Right atrium auricular region (tissue), 2 donors: ENCODE data around the gene HILPDA. TPM values are rescaled to one million over a fixed set of nuclear protein-coding genes. Genes with fewer than 3 reads are reported as not detected.

Experiments
- DNase-seq: peaks from one replicate; pipeline ENCODE4 v3.0.0-alpha.2; 2019; ENCODE audit warnings: low spot score
- H3K27ac ChIP-seq, 2 donors: fragments of 200-600 bp; sonication (generic); 1 replicate in 1 of 2; 2 replicates in 1 of 2; pipeline ENCODE4 v1.5.1; 2016 to 2019
- H3K27me3 ChIP-seq, 2 donors: fragments of 200-600 bp; sonication (generic); one replicate each; pipeline versions ENCODE4 v1.5.1 to v1.6.0; 2017 to 2019
- H3K36me3 ChIP-seq: fragments of 200-600 bp; sonication (generic); one replicate; pipeline ENCODE4 v1.5.1; 2016
- H3K4me1 ChIP-seq, 2 donors: fragments of 200-600 bp; sonication (generic); one replicate each; pipeline versions ENCODE4 v1.5.1 to v1.6.0; 2017 to 2019
- H3K4me3 ChIP-seq, 2 donors: fragments of 200-600 bp; sonication (generic); 1 replicate in 1 of 2; 2 replicates in 1 of 2; pipeline ENCODE4 v1.5.1; 2017 to 2019; ENCODE audit warnings: mild to moderate bottlenecking in 1 of 2, moderate library complexity in 1 of 2
- H3K9me3 ChIP-seq, 2 donors: fragments of 200-600 bp; sonication (generic); one replicate each; pipeline ENCODE4 v1.5.1; 2019
- total RNA-seq, 2 donors: library from RNA; depleted of rRNA; stranded (reverse); fragments of >200 nt; gene quantifications; one replicate each; pipeline ENCODE4 v1.1.0, GENCODE V29; 2016
- TF ChIP-seq, protein P1 (sequence below), 2 donors: fragments of 200-600 bp; sonication (generic); IDR thresholded peaks; one replicate each; pipeline ENCODE4 v1.5.1; 2019; ENCODE audit warnings: antibody characterized with exemption in 2 of 2

Gene HILPDA
- total RNA-seq, 2 donors from 2014 or later, result 4.2 to 7.4 TPM

DNA sequence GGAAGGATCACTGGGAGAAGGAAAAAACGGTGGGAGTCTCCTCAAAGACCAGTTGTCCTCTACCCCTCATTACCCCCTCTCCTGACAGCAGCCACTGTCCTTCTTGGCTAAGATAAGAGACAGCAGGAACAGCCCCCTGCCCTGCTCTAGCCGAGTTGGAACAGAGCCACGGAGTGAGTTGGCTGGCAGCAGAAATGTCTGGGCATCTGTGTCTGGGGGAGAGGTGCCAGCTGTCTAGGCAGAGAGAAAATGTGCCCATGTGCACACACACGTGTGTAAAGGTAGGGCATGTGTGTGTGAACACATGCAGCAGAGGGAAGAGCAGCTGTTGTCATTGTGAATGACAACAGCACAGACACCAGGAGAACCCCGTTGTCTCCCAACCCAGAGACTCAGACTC, 9.4 kb upstream of the HILPDA start:
- TF ChIP-seq, protein P1, sequence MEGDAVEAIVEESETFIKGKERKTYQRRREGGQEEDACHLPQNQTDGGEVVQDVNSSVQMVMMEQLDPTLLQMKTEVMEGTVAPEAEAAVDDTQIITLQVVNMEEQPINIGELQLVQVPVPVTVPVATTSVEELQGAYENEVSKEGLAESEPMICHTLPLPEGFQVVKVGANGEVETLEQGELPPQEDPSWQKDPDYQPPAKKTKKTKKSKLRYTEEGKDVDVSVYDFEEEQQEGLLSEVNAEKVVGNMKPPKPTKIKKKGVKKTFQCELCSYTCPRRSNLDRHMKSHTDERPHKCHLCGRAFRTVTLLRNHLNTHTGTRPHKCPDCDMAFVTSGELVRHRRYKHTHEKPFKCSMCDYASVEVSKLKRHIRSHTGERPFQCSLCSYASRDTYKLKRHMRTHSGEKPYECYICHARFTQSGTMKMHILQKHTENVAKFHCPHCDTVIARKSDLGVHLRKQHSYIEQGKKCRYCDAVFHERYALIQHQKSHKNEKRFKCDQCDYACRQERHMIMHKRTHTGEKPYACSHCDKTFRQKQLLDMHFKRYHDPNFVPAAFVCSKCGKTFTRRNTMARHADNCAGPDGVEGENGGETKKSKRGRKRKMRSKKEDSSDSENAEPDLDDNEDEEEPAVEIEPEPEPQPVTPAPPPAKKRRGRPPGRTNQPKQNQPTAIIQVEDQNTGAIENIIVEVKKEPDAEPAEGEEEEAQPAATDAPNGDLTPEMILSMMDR (IDR thresholded peaks at IDR 0.05), result no peak
- DNase-seq, result no peak
- Histone ChIP-seq H3K4me1 (no peaks in the 10 kb centered on the region), H3K9me3 (no peaks in the 10 kb centered on the region), H3K27me3 (no peaks in the 10 kb centered on the region), H3K4me3 (no peak overlapping the region), H3K27ac (peak overlapping the region in 1 of 2 donors; percentile 37), H3K36me3 (no peaks in the 10 kb centered on the region)

- Histone ChIP-seq H3K4me3 (no peak overlapping the region), H3K9me3 (no peaks in the 10 kb centered on the region), H3K36me3 (no peaks in the 10 kb centered on the region), H3K27me3 (no peaks in the 10 kb centered on the region), H3K27ac (no peak overlapping the region), H3K4me1 (no peaks in the 10 kb centered on the region)
- TF ChIP-seq, protein P1 (IDR thresholded peaks at IDR 0.05), result no peak
- DNase-seq, result no peak
These were observed 7.6 kb upstream of the HILPDA start for GRCh38 chr7:128447941-128448564.

DNA sequence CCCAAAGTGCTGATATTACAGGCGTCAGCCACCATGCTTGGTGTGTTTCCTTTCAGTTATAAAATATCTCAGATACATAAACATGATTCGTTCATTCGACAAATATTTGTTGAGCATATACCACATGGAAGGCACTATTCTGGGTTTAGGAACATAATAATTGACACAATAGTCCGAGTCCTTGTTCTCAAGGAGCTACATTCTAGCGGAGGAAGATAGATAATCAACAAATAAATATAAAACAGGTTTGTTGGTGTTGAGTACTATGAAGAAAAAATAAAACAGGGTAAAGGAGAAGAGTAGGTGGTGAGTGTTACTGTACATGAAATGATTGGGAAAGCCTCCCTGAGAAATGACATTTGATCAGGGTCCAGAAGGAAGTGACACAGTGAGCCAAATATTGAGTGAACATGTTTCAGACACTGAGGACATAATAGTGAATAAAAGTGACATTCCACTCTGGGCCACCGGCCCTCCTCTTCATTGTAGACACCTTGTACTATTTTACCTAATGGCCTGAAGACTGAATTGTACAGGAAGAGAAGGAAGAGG, 6.9 kb upstream of the HILPDA start:
- Histone ChIP-seq H3K4me1 (peaks cover 0 to 5% of the 10 kb centered on the region in 2 donors), H3K4me3 (no peak overlapping the region), H3K27me3 (no peaks in the 10 kb centered on the region), H3K27ac (no peak overlapping the region), H3K36me3 (no peaks in the 10 kb centered on the region), H3K9me3 (no peaks in the 10 kb centered on the region)
- TF ChIP-seq, protein P1 (IDR thresholded peaks at IDR 0.05), result no peak
- DNase-seq, result no peak

- no peak for DNase-seq
- no peaks in the 10 kb centered on the region for H3K36me3 ChIP-seq
- peaks cover 0 to 21% of the 10 kb centered on the region in 2 donors for H3K4me1 ChIP-seq
- H3K9me3 ChIP-seq, result no peaks in the 10 kb centered on the region
- H3K27ac ChIP-seq, result peak overlapping the region in 1 of 2 donors; percentile 54
- TF ChIP-seq, protein P1 (IDR thresholded peaks at IDR 0.05), result no peak
- no peaks in the 10 kb centered on the region for H3K27me3 ChIP-seq
- no peak overlapping the region for H3K4me3 ChIP-seq
These were observed 5.3 kb upstream of the HILPDA start for GRCh38 chr7:128450409-128450808.

- DNase-seq, result no peak
These were observed 4.8 kb upstream of the HILPDA start for GRCh38 chr7:128450913-128451312.

More at GRCh38 chr7:128450913-128451312, 4.8 kb upstream of the HILPDA start:
- Histone ChIP-seq H3K4me1 (peaks cover 0 to 21% of the 10 kb centered on the region in 2 donors), H3K27ac (peak overlapping the region in 1 of 2 donors; percentile 54), H3K36me3 (no peaks in the 10 kb centered on the region), H3K27me3 (no peaks in the 10 kb centered on the region), H3K9me3 (no peaks in the 10 kb centered on the region), H3K4me3 (no peak overlapping the region)
- TF ChIP-seq, protein P1 (IDR thresholded peaks at IDR 0.05), result no peak
